ENCODE data around the gene ZFYVE28.
"Not testable (repeated sequence)": the region's sequence is repeated elsewhere in the genome, so short reads cannot be mapped to it uniquely, and the experiment has no call there.

The ZFYVE28 gene

GRCh38 chr4:2286904-2287593, 131.4 kb downstream of the ZFYVE28 start:
- DNase-seq = no peak

- no peak for DNase-seq
Observed at GRCh38 chr4:2285613-2286381, 132.6 kb downstream of the ZFYVE28 start.

- no peak for DNase-seq
Observed at GRCh38 chr4:2284934-2285612, 133.4 kb downstream of the ZFYVE28 start.

- DNase-seq = no peak
Observed at GRCh38 chr4:2284161-2284933, 134.1 kb downstream of the ZFYVE28 start.

DNA sequence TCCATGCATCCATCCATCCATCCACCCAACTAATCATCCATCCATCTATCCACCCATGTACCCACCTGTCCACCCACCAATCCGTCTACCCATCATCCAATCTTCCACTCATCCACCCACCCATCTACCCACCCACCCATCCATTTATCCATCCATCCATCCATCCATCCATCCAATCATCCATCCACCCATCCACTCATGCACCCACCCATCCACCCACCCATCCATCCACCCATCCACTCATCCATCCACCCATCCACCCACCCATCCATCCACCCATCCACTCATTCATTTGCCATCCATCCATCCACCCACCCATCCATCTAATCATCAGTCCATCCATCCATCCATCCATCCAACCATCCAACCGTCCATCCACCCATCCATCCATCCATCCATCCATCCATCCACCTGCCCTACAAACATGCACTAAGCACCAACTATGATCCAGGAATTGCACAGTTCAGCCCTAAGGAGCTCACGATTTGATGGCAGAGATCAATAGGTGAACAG, 135.2 kb downstream of the ZFYVE28 start:
- DNase-seq = no peak

GRCh38 chr4:2281575-2282343, 136.7 kb downstream of the ZFYVE28 start:
- DNase-seq = peak; percentile 95

- no peak for DNase-seq
Observed at GRCh38 chr4:2280531-2281300, 137.7 kb downstream of the ZFYVE28 start.

- DNase-seq = no peak
Observed at GRCh38 chr4:2277956-2278355, 140.5 kb downstream of the ZFYVE28 start.

DNA sequence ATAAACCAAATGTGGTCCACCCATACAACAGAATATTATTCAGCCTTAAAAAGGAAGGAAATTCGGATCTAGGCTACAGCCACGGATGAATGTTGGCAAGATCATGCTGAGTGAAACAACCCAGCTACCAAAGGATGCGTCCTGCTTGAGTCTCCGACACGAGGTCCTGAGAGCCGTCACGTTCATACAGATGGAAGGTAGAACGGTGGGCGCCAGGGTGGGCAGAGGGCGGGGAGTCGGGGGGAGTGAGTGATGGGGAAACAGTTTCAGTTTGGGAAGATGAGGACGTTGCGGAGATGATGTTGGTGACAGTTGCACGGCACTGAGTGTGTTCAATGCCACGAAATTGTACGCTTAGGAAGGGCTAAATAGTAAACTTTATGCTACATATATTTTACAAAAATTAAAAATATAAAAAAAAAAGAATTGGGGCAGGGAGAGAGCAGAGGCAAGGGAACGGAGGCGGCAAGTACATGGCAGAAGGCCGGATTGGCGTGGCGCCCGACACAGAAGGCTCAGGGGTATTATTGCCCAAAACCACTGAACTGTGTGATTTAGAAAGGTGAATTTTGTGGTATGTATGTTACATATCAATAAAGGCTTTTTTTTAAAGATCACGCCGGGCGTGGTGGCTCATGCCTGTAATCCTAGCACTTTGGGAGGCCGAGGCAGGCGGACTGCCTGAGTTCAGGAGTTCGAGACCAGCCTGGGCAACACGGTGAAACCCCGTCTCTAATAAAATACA, 141.7 kb downstream of the ZFYVE28 start:
- no peak for DNase-seq

DNA sequence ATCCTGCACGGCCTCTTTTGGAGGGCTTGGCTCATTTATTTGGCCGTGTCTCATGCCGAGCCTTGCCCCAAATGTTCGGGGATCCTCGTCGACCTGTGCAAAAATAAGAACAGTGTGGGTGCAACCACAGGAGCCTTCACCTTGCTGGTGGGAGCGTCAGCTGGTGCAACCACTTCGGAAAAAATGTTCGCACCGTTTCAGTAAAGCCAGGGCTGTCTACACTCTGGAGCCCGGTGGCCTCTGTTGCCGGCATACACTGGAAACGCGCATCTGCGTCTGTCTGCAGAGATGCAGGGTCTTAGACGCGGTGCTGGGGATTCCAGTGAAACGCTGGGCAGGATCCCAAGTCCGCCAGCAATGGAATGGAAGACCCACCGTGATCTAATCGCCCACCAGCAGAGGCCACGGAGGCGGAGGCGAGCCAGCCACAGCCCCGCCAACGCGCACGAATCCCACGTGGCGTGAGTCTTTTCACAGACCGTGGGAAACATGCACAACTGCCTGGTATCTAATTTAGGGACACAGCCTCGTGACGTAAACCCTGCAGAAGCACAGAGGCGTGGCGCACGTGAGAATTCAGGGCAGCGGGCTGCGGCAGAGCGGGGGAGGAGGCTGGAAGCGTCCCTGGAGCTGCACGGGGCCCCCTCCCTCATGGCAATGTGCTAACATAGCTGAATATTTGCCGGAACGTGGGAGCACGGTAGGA, 142.7 kb downstream of the ZFYVE28 start:
- no peak for DNase-seq

GRCh38 chr4:2275044-2275397, 143.4 kb downstream of the ZFYVE28 start:
- not testable (repeated sequence) for DNase-seq

GRCh38 chr4:2274320-2275043, 144.0 kb downstream of the ZFYVE28 start:
- no peak for DNase-seq

DNA sequence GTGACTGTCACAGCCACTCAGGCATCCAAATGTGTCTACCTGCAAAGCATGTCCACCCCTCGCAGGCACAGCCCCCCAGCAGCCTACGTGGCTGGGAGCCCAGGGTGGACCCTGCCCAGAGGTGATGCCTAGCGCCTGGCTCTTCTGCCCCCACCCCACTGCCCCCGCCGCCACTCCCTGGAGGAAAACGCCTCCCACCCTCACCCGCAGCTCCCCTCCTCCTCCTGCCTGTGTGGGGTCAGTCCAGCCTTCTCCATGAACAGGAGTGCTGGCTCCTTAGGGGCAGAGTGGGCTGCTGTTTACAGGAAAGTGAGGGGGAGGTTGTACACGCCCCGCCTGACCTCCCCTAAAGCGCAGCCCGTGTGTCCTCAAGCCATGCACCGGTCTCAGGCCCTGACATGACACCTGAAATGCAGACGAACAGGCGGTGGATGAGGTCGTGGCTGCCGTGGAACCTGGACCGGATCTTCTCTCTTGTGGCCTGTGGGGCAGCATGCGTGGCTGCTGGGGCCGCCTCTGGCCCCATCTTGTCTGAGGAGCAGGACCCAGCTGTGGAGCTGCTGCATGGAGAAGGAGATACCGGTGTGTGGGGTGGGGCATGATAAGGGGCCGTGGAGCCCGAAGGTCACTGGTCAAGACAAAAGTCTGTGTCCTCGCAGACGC, 144.7 kb downstream of the ZFYVE28 start:
- no peak for DNase-seq

DNA sequence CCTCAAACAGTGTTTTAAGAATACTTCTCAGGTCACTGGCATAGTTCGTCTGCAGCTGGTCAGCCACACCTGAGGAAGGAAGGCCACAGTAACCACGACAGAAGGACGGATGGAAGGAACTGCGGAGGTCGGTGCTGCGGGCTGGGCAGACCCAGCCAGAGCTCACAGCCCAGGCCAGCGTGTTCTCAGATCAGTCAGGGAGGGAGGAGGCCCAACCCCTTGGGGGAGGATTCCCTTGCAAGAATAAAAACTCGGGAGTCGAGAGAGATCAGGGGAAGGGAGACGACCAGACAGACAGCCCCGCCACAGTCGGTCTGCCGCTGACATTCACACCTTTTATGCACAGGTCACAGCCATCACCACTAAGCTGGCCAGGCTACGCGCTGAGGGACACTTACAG, 145.2 kb downstream of the ZFYVE28 start:
- DNase-seq = no peak

DNA sequence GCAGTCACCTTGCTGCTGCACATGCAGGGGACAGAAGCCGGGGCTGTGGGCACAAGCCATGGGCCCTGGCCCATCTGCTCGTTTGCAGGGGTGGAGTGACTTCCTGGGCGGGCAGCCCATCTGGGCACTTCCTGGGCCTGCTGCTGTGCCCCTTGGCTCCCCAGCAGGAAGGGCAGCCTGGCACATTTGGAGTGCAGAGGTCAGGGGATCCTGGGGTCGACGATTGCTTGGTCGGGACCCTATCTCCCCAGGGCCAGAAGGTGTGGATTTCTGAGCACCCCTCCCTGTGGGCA, 145.7 kb downstream of the ZFYVE28 start:
- DNase-seq = no peak

- DNase-seq = no peak
Observed at GRCh38 chr4:2272026-2272827, 146.2 kb downstream of the ZFYVE28 start.

GRCh38 chr4:2271279-2272025, 147.0 kb downstream of the ZFYVE28 start:
- no peak for DNase-seq
